ENCODE results near the gene SUPT20HL1.

The SUPT20HL1 gene

DNA sequence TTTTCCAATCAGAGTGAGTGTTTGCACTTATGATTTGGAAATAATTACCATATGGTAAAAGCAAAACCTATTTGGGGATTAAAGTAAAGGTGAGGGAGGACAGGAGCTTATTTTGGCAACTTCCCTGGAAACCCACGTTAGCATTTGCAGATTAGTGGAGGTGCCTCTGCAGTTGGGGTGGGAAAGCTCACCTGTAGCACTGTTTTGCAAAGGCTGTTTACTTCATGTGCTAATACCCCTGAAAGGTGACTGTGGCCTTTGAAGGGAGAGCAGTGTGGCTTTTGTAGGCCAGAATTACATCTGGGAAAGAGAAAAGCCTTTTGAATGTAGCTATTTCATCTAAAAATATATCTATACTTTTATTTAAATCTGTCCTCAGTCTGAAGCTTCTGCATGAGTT lies 9.4 kb downstream of the SUPT20HL1 start:
- ChIA-PET POLR2A (interaction anchor here (1.6 kb wide), 1 partner anchor 10 kb away, joined by 3 read pairs; no protein-coding TSS in a partner anchor), CTCF (interaction anchor here (0.9 to 2.1 kb wide), 5 partner anchors 14 to 130 kb away, joined by 3 to 10 read pairs (median 4); no protein-coding TSS in a partner anchor)
- DNase-seq (ENCODE audit: extremely low spot score), result no peak
- TF ChIP-seq BHLHE40 (IDR thresholded peaks at IDR 0.05; ENCODE audit: borderline replicate concordance) (no peak), NFRKB (IDR thresholded peaks at IDR 0.05) (no peak), HDGF (IDR thresholded peaks at IDR 0.05; ENCODE audit: borderline replicate concordance) (no peak), L3MBTL2 (conservative IDR thresholded peaks at IDR 0.05) (no peak), FOXM1 (IDR thresholded peaks at IDR 0.05; ENCODE audit: borderline replicate concordance) (no peak), FOXA1 (IDR thresholded peaks at IDR 0.05) (no peak), SP1 (IDR thresholded peaks at IDR 0.05) (no peak), CTBP1 (IDR thresholded peaks at IDR 0.05; ENCODE audit: borderline replicate concordance) (no peak), SUZ12 (IDR thresholded peaks at IDR 0.05) (no peak), FOXK2 (IDR thresholded peaks at IDR 0.05) (no peak), ARNT (IDR thresholded peaks at IDR 0.05) (no peak), ZNF384 (IDR thresholded peaks at IDR 0.05) (no peak), ELF4 (IDR thresholded peaks at IDR 0.05) (no peak), LEF1 (IDR thresholded peaks at IDR 0.05; ENCODE audit: borderline replicate concordance) (no peak), TARDBP (IDR thresholded peaks at IDR 0.05) (no peak), PKNOX1 (IDR thresholded peaks at IDR 0.05) (no peak)

GRCh38 chrX:24371391-24371972 lies 11.0 kb downstream of the SUPT20HL1 start:
- TF ChIP-seq CTBP1 (IDR thresholded peaks at IDR 0.05; ENCODE audit: borderline replicate concordance), result no peak
- TF ChIP-seq BHLHE40 (IDR thresholded peaks at IDR 0.05; ENCODE audit: borderline replicate concordance), result no peak
- no peak for TF ChIP-seq HDGF (IDR thresholded peaks at IDR 0.05; ENCODE audit: borderline replicate concordance)
- TF ChIP-seq SP1 (IDR thresholded peaks at IDR 0.05), result no peak
- no peak for TF ChIP-seq SUZ12 (IDR thresholded peaks at IDR 0.05)
- no peak for TF ChIP-seq LEF1 (IDR thresholded peaks at IDR 0.05; ENCODE audit: borderline replicate concordance)
- TF ChIP-seq FOXA1 (IDR thresholded peaks at IDR 0.05), result no peak
- TF ChIP-seq FOXK2 (IDR thresholded peaks at IDR 0.05), result no peak
- no peak for TF ChIP-seq ELF4 (IDR thresholded peaks at IDR 0.05)
- no peak for TF ChIP-seq FOXM1 (IDR thresholded peaks at IDR 0.05; ENCODE audit: borderline replicate concordance)
- no peak for TF ChIP-seq NFRKB (IDR thresholded peaks at IDR 0.05)
- no peak for TF ChIP-seq TARDBP (IDR thresholded peaks at IDR 0.05)
- no peak for TF ChIP-seq ZNF384 (IDR thresholded peaks at IDR 0.05)
- no peak for TF ChIP-seq ARNT (IDR thresholded peaks at IDR 0.05)
- ChIA-PET CTCF (interaction anchor here (0.6 to 2.1 kb wide), 16 partner anchors 8 to 753 kb away, joined by 3 to 10 read pairs (median 4); no protein-coding TSS in a partner anchor), POLR2A (no interaction called here)
- peak; percentile 75 for DNase-seq (ENCODE audit: extremely low spot score)

GRCh38 chrX:24372021-24372763 lies 11.8 kb downstream of the SUPT20HL1 start:
- POLR2A ChIA-PET, result no interaction called here
- TF ChIP-seq LEF1 (IDR thresholded peaks at IDR 0.05; ENCODE audit: borderline replicate concordance), result no peak
- no peak for TF ChIP-seq SP1 (IDR thresholded peaks at IDR 0.05)
- no peak for TF ChIP-seq ZNF384 (IDR thresholded peaks at IDR 0.05)
- no peak for TF ChIP-seq ARNT (IDR thresholded peaks at IDR 0.05)
- TF ChIP-seq SUZ12 (IDR thresholded peaks at IDR 0.05), result no peak
- no peak for TF ChIP-seq FOXK2 (IDR thresholded peaks at IDR 0.05)
- TF ChIP-seq ELF4 (IDR thresholded peaks at IDR 0.05), result no peak
- no peak for TF ChIP-seq TARDBP (IDR thresholded peaks at IDR 0.05)
- TF ChIP-seq HDGF (IDR thresholded peaks at IDR 0.05; ENCODE audit: borderline replicate concordance), result no peak
- no peak for TF ChIP-seq FOXM1 (IDR thresholded peaks at IDR 0.05; ENCODE audit: borderline replicate concordance)
- CTCF ChIA-PET, result interaction anchor here (0.6 to 2.1 kb wide), 15 partner anchors 8 to 752 kb away, joined by 3 to 10 read pairs (median 4); no protein-coding TSS in a partner anchor
- no peak for DNase-seq (ENCODE audit: extremely low spot score)

GRCh38 chrX:24375600-24376131 lies 15.2 kb downstream of the SUPT20HL1 start:
- ChIA-PET POLR2A (no interaction called here), CTCF (no interaction called here)
- no peak for TF ChIP-seq FOXM1 (IDR thresholded peaks at IDR 0.05; ENCODE audit: borderline replicate concordance)
- TF ChIP-seq LEF1 (IDR thresholded peaks at IDR 0.05; ENCODE audit: borderline replicate concordance), result no peak
- no peak for TF ChIP-seq PKNOX1 (IDR thresholded peaks at IDR 0.05)
- no peak for DNase-seq (ENCODE audit: extremely low spot score)

- no peak for DNase-seq (ENCODE audit: extremely low spot score)
- ChIA-PET CTCF (no interaction called here), POLR2A (no interaction called here)
- no peak for TF ChIP-seq LEF1 (IDR thresholded peaks at IDR 0.05; ENCODE audit: borderline replicate concordance)
- TF ChIP-seq HDGF (IDR thresholded peaks at IDR 0.05; ENCODE audit: borderline replicate concordance), result no peak
- TF ChIP-seq SP1 (IDR thresholded peaks at IDR 0.05), result no peak
- TF ChIP-seq L3MBTL2 (conservative IDR thresholded peaks at IDR 0.05), result no peak
- TF ChIP-seq SUZ12 (IDR thresholded peaks at IDR 0.05), result no peak
- no peak for TF ChIP-seq TARDBP (IDR thresholded peaks at IDR 0.05)
- no peak for TF ChIP-seq CTBP1 (IDR thresholded peaks at IDR 0.05; ENCODE audit: borderline replicate concordance)
- TF ChIP-seq ZNF384 (IDR thresholded peaks at IDR 0.05), result no peak
- TF ChIP-seq FOXM1 (IDR thresholded peaks at IDR 0.05; ENCODE audit: borderline replicate concordance), result no peak
- TF ChIP-seq ARNT (IDR thresholded peaks at IDR 0.05), result no peak
- no peak for TF ChIP-seq BHLHE40 (IDR thresholded peaks at IDR 0.05; ENCODE audit: borderline replicate concordance)
These were observed 16.0 kb downstream of the SUPT20HL1 start for GRCh38 chrX:24376403-24376802.

DNA sequence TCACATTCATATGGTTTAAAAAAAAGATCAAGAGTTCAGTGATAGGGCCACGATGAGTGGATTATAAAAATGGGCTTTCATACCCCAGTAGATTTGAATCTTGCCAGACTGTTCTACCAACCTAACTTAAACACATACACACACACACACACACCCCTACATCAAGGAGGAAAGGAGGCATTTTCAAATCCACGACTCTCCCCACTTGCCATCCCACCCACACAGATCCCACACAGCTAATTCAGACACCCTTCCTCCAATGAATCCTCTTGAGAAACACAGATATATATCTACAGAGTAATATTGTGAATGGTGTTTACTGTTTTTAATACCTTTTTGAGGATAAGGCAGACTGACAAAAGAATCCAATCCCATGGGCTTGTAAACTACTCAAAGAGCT lies 16.8 kb downstream of the SUPT20HL1 start:
- no peak for TF ChIP-seq FOXA1 (IDR thresholded peaks at IDR 0.05)
- no peak for TF ChIP-seq BHLHE40 (IDR thresholded peaks at IDR 0.05; ENCODE audit: borderline replicate concordance)
- TF ChIP-seq SP1 (IDR thresholded peaks at IDR 0.05), result no peak
- no peak for TF ChIP-seq LEF1 (IDR thresholded peaks at IDR 0.05; ENCODE audit: borderline replicate concordance)
- TF ChIP-seq L3MBTL2 (conservative IDR thresholded peaks at IDR 0.05), result no peak
- TF ChIP-seq SUZ12 (IDR thresholded peaks at IDR 0.05), result no peak
- no peak for TF ChIP-seq ZNF384 (IDR thresholded peaks at IDR 0.05)
- POLR2A ChIA-PET, result no interaction called here
- CTCF ChIA-PET, result no interaction called here
- no peak for DNase-seq (ENCODE audit: extremely low spot score)
